HG03457 (cell line): ENCODE data around the gene ZCCHC13.
"Not testable (repeated sequence)": the region's sequence is repeated elsewhere in the genome, so short reads cannot be mapped to it uniquely, and the experiment has no call there.

ENCODE experiments used
- ATAC-seq: cut with Tn5 transposase; IDR thresholded peaks from one replicate; pipeline ENCODE4 v1.9.1; 2021; ENCODE audit warnings: moderate number of reproducible peaks; ENCODE audit not compliant: unreplicated experiment

The ZCCHC13 gene

GRCh38 chrX:74319321-74319720 lies 15.3 kb downstream of the ZCCHC13 start:
- not testable (repeated sequence) for ATAC-seq

GRCh38 chrX:74321191-74321590 lies 17.2 kb downstream of the ZCCHC13 start:
- ATAC-seq: no peak

- no peak for ATAC-seq
Observed at GRCh38 chrX:74324131-74324530, 20.2 kb downstream of the ZCCHC13 start.

- no peak for ATAC-seq
Observed at GRCh38 chrX:74325130-74326059, 21.4 kb downstream of the ZCCHC13 start.

GRCh38 chrX:74338852-74339251 lies 34.9 kb downstream of the ZCCHC13 start:
- ATAC-seq: no peak

- ATAC-seq: no peak
Observed at GRCh38 chrX:74340051-74340450, 36.1 kb downstream of the ZCCHC13 start.

GRCh38 chrX:74342211-74342610 lies 38.2 kb downstream of the ZCCHC13 start:
- not testable (repeated sequence) for ATAC-seq

GRCh38 chrX:74343343-74344279 lies 39.6 kb downstream of the ZCCHC13 start:
- peak; percentile 86 for ATAC-seq

GRCh38 chrX:74344280-74344622 lies 40.3 kb downstream of the ZCCHC13 start:
- ATAC-seq: no peak

GRCh38 chrX:74346088-74346487 lies 42.1 kb downstream of the ZCCHC13 start:
- ATAC-seq: no peak

GRCh38 chrX:74349387-74349786 lies 45.4 kb downstream of the ZCCHC13 start:
- ATAC-seq: no peak

- no peak for ATAC-seq
Observed at GRCh38 chrX:74351760-74352159, 47.8 kb downstream of the ZCCHC13 start.

- no peak for ATAC-seq
Observed at GRCh38 chrX:74353984-74354383, 50.0 kb downstream of the ZCCHC13 start.
